Pancreas (tissue), 10 donors: ENCODE results near the gene MIER2. TPM values are rescaled to one million over a fixed set of nuclear protein-coding genes. Genes with fewer than 3 reads are reported as not detected.

Experiments used
- ATAC-seq, 4 donors: fragments of 200-7000 bp; cut with Tn5 transposase; one replicate each; pipeline versions ENCODE4 v1.8.0 to v1.9.1; 2020; ENCODE audit warnings: mild to moderate bottlenecking in 4 of 4, moderate library complexity in 4 of 4
- DNase-seq, 6 donors: peaks; one replicate each; pipeline ENCODE4 v3.0.0-alpha.2; 2020
- FAIRE-seq: peaks from 2 replicates; lab custom pipeline; 2012; peaks lifted over from hg19 to GRCh38; lab: Jason Lieb, UNC
- H3K27ac ChIP-seq, 4 donors: fragments of 200-600 bp; sonication (generic); 1 replicate in 3 of 4; 2 replicates in 1 of 4; pipeline versions ENCODE4 v1.5.0 to v1.8.0; 2020
- H3K27me3 ChIP-seq, 4 donors: fragments of 200-600 bp; one replicate each; pipeline ENCODE4 v1.8.0; 2021
- H3K36me3 ChIP-seq, 3 donors: fragments of 200-600 bp; sonication (generic) in 1 of 3; one replicate each; pipeline versions ENCODE4 v1.5.0 to v1.8.0; 2020 to 2021
- H3K4me1 ChIP-seq, 3 donors: fragments of 200-600 bp; one replicate each; pipeline ENCODE4 v1.8.0; 2021
- H3K4me3 ChIP-seq, 4 donors: fragments of 200-600 bp; sonication (generic) in 2 of 4; one replicate each; pipeline versions ENCODE4 v1.5.0 to v1.8.0; 2020 to 2021
- H3K9me3 ChIP-seq, 4 donors: fragments of 200-600 bp; one replicate each; pipeline ENCODE4 v1.8.0; 2021
- WGBS, 2 donors: extraction: QIAGEN DNeasy Blood & Tissue Kit; methylation state at CpG; one replicate each; pipeline ENCODE4 v1.1.7; 2013; 5-methylcytosine and 5-hydroxymethylcytosine counted together
- intact Hi-C, 3 donors: fragments of 100-400 bp; cut with DNase I; formaldehyde crosslinking; loops; one replicate each; pipeline versions ENCODE4 v1.11.1 to v1.14.2; 2022
- polyA plus RNA-seq, 2 donors: library from polyadenylated mRNA; stranded (reverse); fragments of 200-250 nt; gene quantifications; one replicate each; pipeline ENCODE4 v1.2.3, GENCODE V29; 2013
- total RNA-seq, 6 donors: library from RNA; stranded (reverse); fragmentation: NEBNext Ultra II Directional in 4 of 6; extraction: Animal tissue kit (Norgen Biotek cat#: 25700) in 4 of 6; gene quantifications; one replicate each; pipeline versions ENCODE4 v1.2.1 to v1.2.4, GENCODE V29; 2021 to 2023
- TF ChIP-seq, protein P1 (sequence below), 4 donors: fragments of 200-600 bp; sonication (generic) in 3 of 4; IDR thresholded peaks; one replicate each; pipeline versions ENCODE4 v1.5.0 to v1.8.0; 2021; ENCODE audit warnings: antibody characterized with exemption in 4 of 4
- donor health status: healthy with polysubstance abuse.
- donor health status: DM: no; HTN: no; CAD: no; lungs with moderate emphysema.
- donor health status: DM: no; HTN: no; CAD: no.
- donor health status: control.
- donor health status: control.
- donor health status: Bipolar disorder and iron deficiency.
- donor health status: DM: yes; HTN: yes; CAD: no.
- donor health status: DM: no; HTN: no; CAD: no.
- donor health status: DM: no; HTN: no; CAD: no.
- donor health status: DM: yes; HTN: yes; CAD: no.

Gene MIER2
- total and polyA plus RNA-seq, 8 donors, result 6.9 to 20.1 (median 9.9) TPM

DNA sequence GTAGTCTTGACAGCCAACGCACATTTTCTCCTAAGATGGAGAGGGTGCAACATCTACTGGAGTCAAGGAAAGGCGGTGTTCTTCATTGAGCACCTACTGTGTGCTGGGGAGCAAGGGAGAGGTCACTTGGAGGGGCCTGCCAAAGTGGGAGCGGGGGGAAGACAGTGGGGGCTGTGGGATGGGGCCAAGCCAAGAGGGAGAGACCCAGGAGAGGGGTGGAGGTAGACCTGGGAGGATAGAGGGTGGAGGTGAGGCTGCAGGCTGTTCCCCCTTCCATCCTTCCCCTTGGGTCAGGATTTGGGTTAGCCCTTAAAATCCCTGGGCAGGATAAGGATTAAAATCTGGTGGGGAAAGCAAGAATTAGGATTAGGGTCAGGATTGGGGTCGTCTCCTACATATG is 51.6 kb downstream of the MIER2 start:
- no peak for FAIRE-seq
- intact Hi-C loops, result no loop called here
- no peak for ATAC-seq

DNA sequence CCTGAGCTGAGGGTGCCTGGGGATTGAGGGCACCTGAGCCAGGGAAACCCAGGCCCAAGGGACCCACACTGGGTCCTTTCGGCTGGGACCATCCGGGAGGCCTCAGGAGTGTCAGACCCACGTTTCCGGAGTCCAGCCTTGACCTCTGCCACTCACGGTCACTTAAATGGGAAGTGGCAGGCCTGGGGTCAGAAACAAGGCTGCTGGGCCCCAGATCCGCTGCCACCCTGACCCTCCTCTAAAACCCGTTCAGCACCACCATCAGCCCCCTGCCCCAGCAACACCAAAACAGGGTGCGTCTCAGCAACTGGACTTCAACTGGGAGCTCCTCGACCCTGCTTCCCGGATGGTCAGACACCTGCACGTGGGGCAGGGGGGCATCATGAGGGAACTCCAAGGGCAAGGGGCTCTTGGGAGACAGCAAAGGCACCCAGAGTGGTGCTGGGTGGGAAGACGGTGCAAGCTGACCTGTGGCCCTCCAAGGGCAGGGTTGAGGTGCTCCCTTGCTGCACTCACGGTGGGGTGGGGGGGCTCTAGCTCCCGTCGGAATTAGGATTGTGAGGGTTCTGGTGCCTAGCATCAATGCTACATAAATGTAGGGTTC is 52.2 kb downstream of the MIER2 start:
- H3K9me3 ChIP-seq, result no peaks in the 10 kb centered on the region
- peak overlapping the region in 1 of 4 donors; percentile 50 for H3K27ac ChIP-seq
- TF ChIP-seq, protein P1, sequence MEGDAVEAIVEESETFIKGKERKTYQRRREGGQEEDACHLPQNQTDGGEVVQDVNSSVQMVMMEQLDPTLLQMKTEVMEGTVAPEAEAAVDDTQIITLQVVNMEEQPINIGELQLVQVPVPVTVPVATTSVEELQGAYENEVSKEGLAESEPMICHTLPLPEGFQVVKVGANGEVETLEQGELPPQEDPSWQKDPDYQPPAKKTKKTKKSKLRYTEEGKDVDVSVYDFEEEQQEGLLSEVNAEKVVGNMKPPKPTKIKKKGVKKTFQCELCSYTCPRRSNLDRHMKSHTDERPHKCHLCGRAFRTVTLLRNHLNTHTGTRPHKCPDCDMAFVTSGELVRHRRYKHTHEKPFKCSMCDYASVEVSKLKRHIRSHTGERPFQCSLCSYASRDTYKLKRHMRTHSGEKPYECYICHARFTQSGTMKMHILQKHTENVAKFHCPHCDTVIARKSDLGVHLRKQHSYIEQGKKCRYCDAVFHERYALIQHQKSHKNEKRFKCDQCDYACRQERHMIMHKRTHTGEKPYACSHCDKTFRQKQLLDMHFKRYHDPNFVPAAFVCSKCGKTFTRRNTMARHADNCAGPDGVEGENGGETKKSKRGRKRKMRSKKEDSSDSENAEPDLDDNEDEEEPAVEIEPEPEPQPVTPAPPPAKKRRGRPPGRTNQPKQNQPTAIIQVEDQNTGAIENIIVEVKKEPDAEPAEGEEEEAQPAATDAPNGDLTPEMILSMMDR (IDR thresholded peaks at IDR 0.05), result no peak
- FAIRE-seq, result no peak
- intact Hi-C loops, result no loop called here
- WGBS, 2 donors, result 77 to 79% methylated on average over 15 of the region's 15 CpGs
- DNase-seq, result peak in 1 of 6 donors; percentile 60
- no peaks in the 10 kb centered on the region for H3K36me3 ChIP-seq
- ATAC-seq, result no peak
- H3K4me1 ChIP-seq, result peaks cover 0 to 12% (median 10%) of the 10 kb centered on the region in 3 donors
- no peaks in the 10 kb centered on the region for H3K27me3 ChIP-seq
- H3K4me3 ChIP-seq, result no peak overlapping the region

More for the DNA sequence above, 51.6 kb downstream of the MIER2 start:
- no peak overlapping the region for H3K27ac ChIP-seq
- H3K36me3 ChIP-seq, result no peaks in the 10 kb centered on the region
- TF ChIP-seq, protein P1 (IDR thresholded peaks at IDR 0.05), result no peak
- no peak overlapping the region for H3K4me3 ChIP-seq
- 71 to 77% methylated on average over 4 of the region's 4 CpGs for WGBS, 2 donors
- H3K27me3 ChIP-seq, result no peaks in the 10 kb centered on the region
- peaks cover 0 to 12% (median 10%) of the 10 kb centered on the region in 3 donors for H3K4me1 ChIP-seq
- DNase-seq, result no peak
- H3K9me3 ChIP-seq, result no peaks in the 10 kb centered on the region

DNA sequence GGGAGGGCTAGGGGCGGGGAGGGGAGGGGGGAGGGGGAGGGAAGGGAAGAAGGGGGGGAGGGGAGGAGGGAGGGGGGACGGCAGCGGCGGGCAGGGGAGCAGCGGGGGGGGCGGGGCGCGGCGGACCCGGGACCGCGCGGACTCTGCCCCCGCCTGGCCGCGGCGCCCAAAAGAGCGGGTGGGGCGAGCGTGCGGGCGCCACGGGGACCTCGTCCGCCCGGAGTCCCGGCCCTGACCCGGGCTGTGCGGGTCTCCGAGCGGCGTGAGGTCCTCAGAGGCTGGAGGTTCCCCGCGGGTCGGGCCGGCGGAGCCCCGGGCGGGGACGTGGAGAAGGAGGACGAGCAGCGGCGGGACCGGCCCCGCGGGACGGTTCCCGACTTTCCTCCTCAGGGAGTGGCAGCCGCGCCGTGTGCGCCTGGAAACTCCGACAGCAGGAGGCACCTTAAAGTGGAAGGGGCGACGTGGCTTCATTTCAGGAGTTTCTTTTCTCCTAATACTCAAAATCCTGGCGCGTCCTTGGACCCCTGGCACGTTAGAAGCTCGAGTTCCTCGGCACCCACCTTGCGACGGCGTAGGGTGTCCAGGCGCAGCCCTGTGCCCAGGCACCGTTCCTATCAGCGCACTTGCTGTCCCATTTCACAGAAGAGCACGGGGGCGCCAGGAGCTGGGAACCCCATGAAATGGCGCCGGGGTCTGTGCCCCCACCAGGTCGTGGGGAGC is 52.9 kb downstream of the MIER2 start:
- 17 to 40% methylated on average over 31 to 70 of the region's 71 CpGs for WGBS, 2 donors
- Histone ChIP-seq H3K4me1 (peaks cover 0 to 12% (median 10%) of the 10 kb centered on the region in 3 donors), H3K36me3 (no peaks in the 10 kb centered on the region), H3K27me3 (no peaks in the 10 kb centered on the region), H3K9me3 (no peaks in the 10 kb centered on the region), H3K4me3 (peak overlapping the region in 2 of 4 donors; percentile 21 to 35), H3K27ac (peak overlapping the region in 2 of 4 donors; percentile 50 to 54)
- peak in 3 of 6 donors; percentile 50 to 75 (median 68) for DNase-seq
- no peak for ATAC-seq
- intact Hi-C loops, result no loop called here
- no peak for FAIRE-seq
- TF ChIP-seq, protein P1 (IDR thresholded peaks at IDR 0.05), result no peak

DNA sequence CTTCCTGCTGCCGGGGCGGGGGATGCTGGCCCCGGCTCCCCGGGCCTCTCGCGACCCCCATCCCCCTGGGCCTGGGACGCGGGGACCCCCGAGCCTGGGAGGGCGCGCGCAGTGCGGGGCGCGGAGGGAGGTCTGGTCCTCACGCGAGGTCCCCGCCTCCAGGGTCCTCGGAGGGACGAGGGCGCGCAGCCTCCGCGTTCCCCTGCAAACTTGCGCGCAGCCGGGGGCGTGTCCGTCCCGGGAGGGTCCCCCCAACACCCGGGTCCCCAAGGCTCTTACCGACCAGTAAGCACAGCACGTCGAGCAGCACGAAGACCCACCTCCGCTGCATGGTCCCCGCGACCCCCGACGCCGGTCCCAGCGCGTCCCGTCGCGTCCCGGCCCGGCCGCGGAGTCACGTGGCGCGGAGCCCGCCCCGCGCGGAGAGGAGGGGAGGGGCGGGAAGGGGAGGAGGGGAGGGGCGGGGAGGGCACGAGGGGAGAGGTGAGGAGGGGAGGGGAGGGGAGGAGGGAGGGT is 53.5 kb downstream of the MIER2 start, which contains the start of gene PLPP2:
Gene PLPP2 (minus strand): TSS at position 398 of the 516 bp plus-strand sequence. CDS start 67 bp downstream, at position 331.
- 4 to 6% methylated on average over 21 to 55 of the region's 60 CpGs for WGBS, 2 donors
- no peaks in the 10 kb centered on the region for H3K27me3 ChIP-seq

More for the DNA sequence above, 53.5 kb downstream of the MIER2 start, which contains the start of gene PLPP2:
- intact Hi-C loops, result no loop called here
- TF ChIP-seq, protein P1 (IDR thresholded peaks at IDR 0.05), result no peak
- peak in 2 of 4 donors; percentile 19 to 21 for ATAC-seq
- Histone ChIP-seq H3K27ac (peak within 1 kb of the TSS; percentile 77 to 90 (median 86)), H3K36me3 (no peaks in the 10 kb centered on the region), H3K4me1 (peaks cover 0 to 12% (median 10%) of the 10 kb centered on the region in 3 donors), H3K9me3 (no peaks in the 10 kb centered on the region), H3K4me3 (peak within 1 kb of the TSS; percentile 28 to 52 (median 38))
- no peak for FAIRE-seq
- peak in 4 of 6 donors; percentile 61 to 80 (median 68) for DNase-seq
